ENCODE measurements around the gene ECEL1. TPM values are rescaled to one million over a fixed set of nuclear protein-coding genes. Genes with fewer than 3 reads are reported as not detected.

ECEL1 gene
- total RNA-seq, 1 donor from 2014 or later = 14.9 TPM

DNA sequence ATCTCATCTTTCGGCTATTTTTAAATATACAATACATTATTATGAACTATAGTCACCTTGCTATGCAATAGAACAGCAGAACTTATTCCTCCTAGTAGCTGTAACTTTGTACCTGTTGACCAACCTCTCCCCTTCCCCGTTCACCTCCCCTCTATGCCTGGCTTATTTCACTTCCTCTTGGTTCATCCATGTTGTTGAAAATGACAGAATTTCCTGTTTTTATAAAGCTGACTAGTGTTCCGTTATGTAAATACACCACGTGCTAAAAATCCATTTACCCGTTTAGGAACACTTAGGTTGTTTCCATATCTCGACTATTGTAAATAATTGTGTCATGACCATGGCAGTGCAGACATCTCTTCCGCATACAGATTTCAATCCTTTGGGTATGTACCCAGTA lies 21.4 kb downstream of the ECEL1 start:
- no peaks in the 10 kb centered on the region for H3K4me1 ChIP-seq
- TF ChIP-seq, protein P1, sequence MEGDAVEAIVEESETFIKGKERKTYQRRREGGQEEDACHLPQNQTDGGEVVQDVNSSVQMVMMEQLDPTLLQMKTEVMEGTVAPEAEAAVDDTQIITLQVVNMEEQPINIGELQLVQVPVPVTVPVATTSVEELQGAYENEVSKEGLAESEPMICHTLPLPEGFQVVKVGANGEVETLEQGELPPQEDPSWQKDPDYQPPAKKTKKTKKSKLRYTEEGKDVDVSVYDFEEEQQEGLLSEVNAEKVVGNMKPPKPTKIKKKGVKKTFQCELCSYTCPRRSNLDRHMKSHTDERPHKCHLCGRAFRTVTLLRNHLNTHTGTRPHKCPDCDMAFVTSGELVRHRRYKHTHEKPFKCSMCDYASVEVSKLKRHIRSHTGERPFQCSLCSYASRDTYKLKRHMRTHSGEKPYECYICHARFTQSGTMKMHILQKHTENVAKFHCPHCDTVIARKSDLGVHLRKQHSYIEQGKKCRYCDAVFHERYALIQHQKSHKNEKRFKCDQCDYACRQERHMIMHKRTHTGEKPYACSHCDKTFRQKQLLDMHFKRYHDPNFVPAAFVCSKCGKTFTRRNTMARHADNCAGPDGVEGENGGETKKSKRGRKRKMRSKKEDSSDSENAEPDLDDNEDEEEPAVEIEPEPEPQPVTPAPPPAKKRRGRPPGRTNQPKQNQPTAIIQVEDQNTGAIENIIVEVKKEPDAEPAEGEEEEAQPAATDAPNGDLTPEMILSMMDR (IDR thresholded peaks at IDR 0.05) = no peak

DNA sequence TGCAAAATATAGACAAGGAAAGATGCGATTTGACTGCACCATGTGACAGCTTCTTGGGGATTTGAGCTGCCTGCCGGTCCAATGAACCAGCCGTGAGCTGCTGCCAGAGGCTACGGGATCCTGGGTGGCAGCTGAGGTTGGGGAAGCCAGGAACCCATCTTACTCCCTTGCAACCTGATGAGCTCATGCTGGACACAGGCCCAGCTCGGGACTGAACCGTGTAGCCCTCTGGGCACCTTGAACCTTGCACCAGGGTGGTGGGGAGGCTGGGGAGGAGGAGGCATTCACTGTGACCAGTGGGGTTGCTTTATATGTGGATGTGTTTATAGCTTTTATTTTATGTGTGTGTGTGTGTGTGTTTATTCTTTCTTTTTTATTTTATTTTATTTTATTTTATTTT lies 22.6 kb downstream of the ECEL1 start:
- no peaks in the 10 kb centered on the region for H3K36me3 ChIP-seq
- H3K4me3 ChIP-seq = no peak overlapping the region
- no peaks in the 10 kb centered on the region for H3K4me1 ChIP-seq
- TF ChIP-seq, protein P1 (IDR thresholded peaks at IDR 0.05) = no peak
- H3K9me3 ChIP-seq = no peaks in the 10 kb centered on the region
- no peaks in the 10 kb centered on the region for H3K27me3 ChIP-seq
- no peak for DNase-seq (ENCODE audit: low spot score in 2 of 2)
- intact Hi-C loops (cut with DNase I) = no loop called here
- no peak overlapping the region for H3K27ac ChIP-seq

More for the DNA sequence above, 21.4 kb downstream of the ECEL1 start:
- DNase-seq (ENCODE audit: low spot score in 2 of 2) = no peak
- Histone ChIP-seq H3K36me3 (no peaks in the 10 kb centered on the region), H3K27ac (no peak overlapping the region), H3K27me3 (no peaks in the 10 kb centered on the region), H3K9me3 (no peaks in the 10 kb centered on the region), H3K4me3 (no peak overlapping the region)
- intact Hi-C loops (cut with DNase I) = no loop called here

DNA sequence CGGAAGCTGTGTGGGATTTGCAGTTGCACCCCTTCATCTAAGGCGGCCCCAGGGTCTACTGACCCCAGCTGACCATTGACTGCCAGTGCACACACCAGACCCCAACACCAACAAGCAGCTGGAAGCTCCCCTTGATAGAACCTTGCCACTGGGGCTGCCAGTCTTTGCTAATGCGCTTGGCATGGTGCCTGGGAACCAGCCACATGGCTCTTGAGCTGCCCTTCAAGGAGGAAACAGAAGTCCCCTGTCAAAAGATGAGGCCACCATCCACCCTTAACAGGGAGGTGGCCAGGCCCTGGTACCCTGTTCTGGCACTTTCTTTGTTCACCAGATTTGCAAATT lies 23.1 kb downstream of the ECEL1 start:
- Histone ChIP-seq H3K4me3 (no peak overlapping the region), H3K9me3 (no peaks in the 10 kb centered on the region), H3K36me3 (no peaks in the 10 kb centered on the region), H3K27me3 (no peaks in the 10 kb centered on the region), H3K4me1 (no peaks in the 10 kb centered on the region), H3K27ac (no peak overlapping the region)
- peak in 1 of 2 donors; percentile 54 for DNase-seq (ENCODE audit: low spot score in 2 of 2)
- TF ChIP-seq, protein P1 (IDR thresholded peaks at IDR 0.05) = no peak
- intact Hi-C loops (cut with DNase I) = no loop called here

DNA sequence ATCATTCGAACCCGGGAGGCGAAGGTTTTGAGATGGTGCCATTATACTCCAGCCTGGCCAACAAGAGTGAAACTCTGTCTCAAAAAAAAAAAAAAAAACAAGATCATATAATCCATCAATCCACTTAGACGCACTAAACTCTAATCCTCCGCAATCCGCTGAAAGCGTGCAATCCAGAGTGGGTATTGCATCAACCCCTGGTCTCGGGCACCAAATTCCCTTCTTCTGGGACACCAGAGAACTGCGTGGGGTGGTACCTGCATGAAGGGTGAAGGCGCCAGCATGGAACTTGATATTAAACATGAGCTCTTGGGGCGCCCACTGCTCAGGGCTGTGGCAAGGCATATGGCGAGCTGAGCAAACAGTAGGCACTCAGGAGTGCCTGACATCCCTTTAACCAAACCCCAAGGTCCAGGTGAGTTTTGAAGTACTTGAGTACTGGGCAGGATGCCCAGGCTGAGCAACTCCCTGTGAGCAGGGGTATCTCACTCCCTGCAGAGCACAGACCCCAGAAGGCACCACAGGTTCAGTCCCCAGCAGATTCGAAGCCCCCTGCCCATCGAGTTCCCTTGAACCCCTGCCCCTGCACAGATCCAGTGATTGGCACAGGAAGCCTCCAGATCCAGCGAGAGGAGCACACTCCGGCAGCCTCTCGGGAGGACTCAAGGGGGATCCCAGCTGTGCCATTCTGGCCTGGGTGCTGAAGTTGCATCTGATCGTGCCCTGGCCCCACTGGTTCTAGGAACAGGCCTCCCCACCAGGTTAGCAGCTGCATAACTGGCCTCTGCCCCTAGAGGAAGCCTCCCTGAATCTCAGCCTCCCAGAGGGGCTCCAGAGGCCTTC lies 23.7 kb downstream of the ECEL1 start:
- H3K27me3 ChIP-seq = no peaks in the 10 kb centered on the region
- H3K36me3 ChIP-seq = no peaks in the 10 kb centered on the region
- TF ChIP-seq, protein P1 (IDR thresholded peaks at IDR 0.05) = no peak
- H3K4me1 ChIP-seq = no peaks in the 10 kb centered on the region
- DNase-seq (ENCODE audit: low spot score in 2 of 2) = no peak
- no peak overlapping the region for H3K27ac ChIP-seq
- no peaks in the 10 kb centered on the region for H3K9me3 ChIP-seq
- intact Hi-C loops (cut with DNase I) = no loop called here
- H3K4me3 ChIP-seq = no peak overlapping the region

DNA sequence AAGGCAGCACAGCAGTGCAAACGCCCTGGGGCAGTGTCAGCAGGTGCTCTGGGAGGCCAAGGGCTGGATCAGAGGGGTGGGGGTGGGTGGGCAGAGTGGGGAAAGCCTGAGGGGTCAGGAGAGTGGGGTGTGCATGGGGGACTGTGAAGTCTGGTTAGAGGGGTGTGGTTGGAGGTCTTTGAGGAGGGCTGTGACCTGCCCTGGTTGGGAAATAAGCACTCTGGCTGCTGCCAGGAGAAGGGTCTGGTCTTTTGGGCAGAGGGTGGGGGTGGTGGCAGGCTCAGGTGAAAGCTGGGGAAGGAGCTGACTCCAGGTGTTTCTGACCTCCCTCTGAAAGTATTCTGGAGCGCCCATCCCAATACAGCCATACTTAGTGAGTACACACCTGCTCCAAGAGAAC lies 27.5 kb downstream of the ECEL1 start:
- Histone ChIP-seq H3K9me3 (no peaks in the 10 kb centered on the region), H3K27ac (no peak overlapping the region), H3K27me3 (no peaks in the 10 kb centered on the region), H3K4me1 (no peaks in the 10 kb centered on the region), H3K4me3 (no peak overlapping the region), H3K36me3 (no peaks in the 10 kb centered on the region)
- intact Hi-C loops (cut with DNase I) = no loop called here
- TF ChIP-seq, protein P1 (IDR thresholded peaks at IDR 0.05) = no peak
- no peak for DNase-seq (ENCODE audit: low spot score in 2 of 2)

All from ascending aorta (tissue), 2 donors.